Adipocyte (in vitro differentiated cells): Measurements from ENCODE around the gene KCNH5.
"Not testable (repeated sequence)": the region's sequence is repeated elsewhere in the genome, so short reads cannot be mapped to it uniquely, and the experiment has no call there.

Source experiments
- DNase-seq: peaks from one replicate; pipeline ENCODE4 v3.0.0-alpha.2; 2015; ENCODE audit warnings: low read depth
- H3K27me3 ChIP-seq: replicated peaks from 2 replicates; pipeline ENCODE4 v1.7.0; 2013; ENCODE audit warnings: mild to moderate bottlenecking, low read length, moderate library complexity; ENCODE audit not compliant: control insufficient read depth, insufficient read depth
- H3K36me3 ChIP-seq: 2 replicates; pipeline ENCODE4 v1.7.0; 2013; ENCODE audit warnings: low read length, mild to moderate bottlenecking, moderate library complexity; ENCODE audit not compliant: control insufficient read depth, insufficient read depth, severe bottlenecking
- H3K4me1 ChIP-seq: 2 replicates; pipeline ENCODE4 v1.7.0; 2013; ENCODE audit warnings: mild to moderate bottlenecking, low read length, moderate library complexity; ENCODE audit not compliant: control insufficient read depth, insufficient read depth
- H3K4me3 ChIP-seq: 2 replicates; pipeline ENCODE4 v1.7.0; 2013; ENCODE audit warnings: mild to moderate bottlenecking, low read length, moderate library complexity
- H3K9ac ChIP-seq: 2 replicates; pipeline ENCODE4 v1.7.0; 2013; ENCODE audit warnings: mild to moderate bottlenecking, low read length, moderate library complexity
- H3K9me3 ChIP-seq: 2 replicates; pipeline ENCODE4 v1.7.0; 2013; ENCODE audit warnings: mild to moderate bottlenecking, low read length, moderate library complexity; ENCODE audit not compliant: control insufficient read depth

The KCNH5 gene

DNA sequence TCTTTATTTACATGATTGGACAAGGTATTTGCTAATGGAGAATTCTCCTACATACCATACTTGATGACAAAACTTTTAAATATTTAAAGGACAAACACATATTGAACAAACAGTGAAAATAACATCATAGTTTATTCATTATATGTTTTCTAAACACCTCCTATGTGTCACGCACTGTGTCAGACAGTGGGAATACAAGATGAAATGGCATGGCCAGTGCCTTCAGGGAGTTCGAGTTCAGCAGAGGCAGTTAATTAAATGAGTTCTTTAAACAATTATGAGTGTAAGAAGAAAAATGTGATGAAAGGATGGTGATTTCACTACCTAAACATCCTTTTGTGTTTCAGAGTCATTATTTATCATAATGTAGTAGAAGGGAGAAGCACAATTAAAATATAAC lies 159.8 kb downstream of the KCNH5 start:
- H3K9me3 ChIP-seq, result no peaks in the 10 kb centered on the region
- no peak overlapping the region for H3K4me3 ChIP-seq
- H3K9ac ChIP-seq, result no peak overlapping the region
- no peaks in the 10 kb centered on the region for H3K4me1 ChIP-seq
- no peaks in the 10 kb centered on the region for H3K36me3 ChIP-seq
- peak; percentile 10 for DNase-seq
- no peaks in the 10 kb centered on the region for H3K27me3 ChIP-seq

DNA sequence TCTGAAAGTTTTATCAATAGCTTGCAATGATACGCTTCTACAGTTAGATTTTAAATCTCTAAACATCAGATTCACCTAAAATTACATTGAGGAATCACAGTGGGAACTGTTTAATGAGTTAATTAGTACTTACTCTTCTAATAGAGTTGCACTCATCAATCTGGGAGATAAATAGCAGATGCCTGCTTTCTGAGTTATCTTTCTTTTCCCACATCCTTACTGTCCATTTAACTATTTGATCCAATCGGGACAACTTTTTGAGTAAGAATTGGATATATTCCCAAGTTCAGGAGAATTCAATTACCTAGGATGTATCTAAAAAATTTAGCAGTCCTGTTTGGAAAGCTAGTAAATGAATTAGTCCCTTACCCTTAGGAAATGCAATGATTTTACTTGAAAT lies 162.3 kb downstream of the KCNH5 start:
- H3K27me3 ChIP-seq, result no peaks in the 10 kb centered on the region
- no peak overlapping the region for H3K4me3 ChIP-seq
- no peaks in the 10 kb centered on the region for H3K36me3 ChIP-seq
- no peaks in the 10 kb centered on the region for H3K9me3 ChIP-seq
- no peak overlapping the region for H3K9ac ChIP-seq
- no peak for DNase-seq
- H3K4me1 ChIP-seq, result no peaks in the 10 kb centered on the region

DNA sequence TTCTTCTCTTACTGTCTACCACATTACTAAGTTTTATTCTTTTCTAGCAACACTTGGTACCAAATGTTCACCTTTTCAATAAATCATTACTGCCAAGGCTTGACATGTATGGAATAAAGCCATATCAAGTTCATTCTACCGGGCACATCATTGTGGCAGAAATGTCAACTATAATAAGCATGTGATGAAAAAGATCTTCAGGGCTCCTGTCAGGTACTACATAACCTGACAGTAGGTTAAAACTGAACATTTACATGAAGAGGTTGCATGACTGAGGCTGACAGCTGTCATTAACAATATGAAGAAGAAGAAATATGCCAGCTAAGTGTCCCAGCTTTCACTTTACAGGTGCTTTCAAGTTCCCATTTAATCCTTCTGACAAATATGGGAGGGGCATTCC lies 178.9 kb downstream of the KCNH5 start:
- Histone ChIP-seq H3K4me1 (no peaks in the 10 kb centered on the region), H3K36me3 (no peaks in the 10 kb centered on the region), H3K4me3 (no peak overlapping the region), H3K27me3 (no peaks in the 10 kb centered on the region), H3K9me3 (no peaks in the 10 kb centered on the region), H3K9ac (no peak overlapping the region)
- no peak for DNase-seq

DNA sequence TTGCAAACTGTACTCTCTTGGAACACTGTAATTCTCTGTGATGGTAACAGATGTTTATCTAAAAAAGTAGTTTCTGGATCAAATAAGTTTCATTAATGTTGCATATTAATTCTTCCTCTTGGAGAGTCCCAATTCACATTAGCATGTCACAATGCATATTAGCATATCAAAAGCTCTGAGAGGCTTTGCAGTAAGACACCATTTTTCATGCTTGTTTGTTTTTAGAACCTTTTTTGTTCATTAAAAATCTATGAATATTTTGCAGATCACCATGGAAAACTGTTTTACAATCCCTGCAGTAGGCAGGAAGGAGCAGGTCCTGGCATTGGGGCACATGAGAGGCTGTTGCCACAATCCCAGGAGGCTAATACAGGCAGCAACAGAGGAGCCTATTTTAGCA lies 180.7 kb downstream of the KCNH5 start:
- H3K9me3 ChIP-seq, result no peaks in the 10 kb centered on the region
- H3K9ac ChIP-seq, result no peak overlapping the region
- no peaks in the 10 kb centered on the region for H3K4me1 ChIP-seq
- no peaks in the 10 kb centered on the region for H3K36me3 ChIP-seq
- no peak overlapping the region for H3K4me3 ChIP-seq
- no peak for DNase-seq
- no peaks in the 10 kb centered on the region for H3K27me3 ChIP-seq

DNA sequence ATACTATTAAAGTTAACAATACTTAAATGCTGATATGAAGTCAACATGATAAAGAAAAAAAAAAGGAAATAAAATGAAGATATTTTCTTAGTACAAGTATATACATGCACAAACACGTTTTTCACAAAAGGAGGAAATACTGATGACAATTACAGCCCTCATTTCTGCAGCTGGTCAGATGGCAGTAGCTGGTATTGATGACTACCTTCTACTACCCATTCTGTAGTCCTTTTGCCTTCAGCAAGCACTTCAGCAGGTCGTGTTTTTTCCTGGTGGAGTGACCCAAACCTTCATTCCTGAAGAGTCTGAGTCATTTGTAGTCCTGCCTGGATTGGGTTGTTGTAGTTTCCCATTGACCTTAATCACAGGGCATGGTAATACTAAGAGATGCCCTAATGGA lies 187.2 kb downstream of the KCNH5 start:
- DNase-seq, H3K36me3 ChIP-seq, H3K9me3 ChIP-seq, H3K4me1 ChIP-seq, H3K4me3 ChIP-seq, H3K9ac ChIP-seq, H3K27me3 ChIP-seq: not testable (repeated sequence)

DNA sequence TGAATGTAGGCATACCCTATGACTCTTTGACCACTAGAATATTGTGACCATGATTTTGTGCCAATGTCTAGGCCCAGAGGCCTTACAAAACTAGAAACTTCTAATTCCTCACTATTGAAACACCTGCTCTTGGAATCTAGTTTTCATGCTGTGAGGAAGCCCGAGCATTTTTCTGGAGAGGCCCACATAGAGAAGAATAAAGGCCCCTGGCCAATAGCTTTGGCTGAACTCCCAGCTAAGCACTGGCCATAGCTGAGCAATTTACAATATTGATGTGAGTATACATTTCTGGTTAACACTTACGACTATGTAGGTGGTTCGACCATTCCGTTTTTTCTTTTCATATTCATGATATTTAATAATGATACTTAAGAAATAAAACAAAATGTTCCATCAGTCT lies 190.3 kb downstream of the KCNH5 start:
- H3K9me3 ChIP-seq, result no peaks in the 10 kb centered on the region
- no peaks in the 10 kb centered on the region for H3K36me3 ChIP-seq
- no peak for DNase-seq
- H3K4me3 ChIP-seq, result no peak overlapping the region
- no peaks in the 10 kb centered on the region for H3K4me1 ChIP-seq
- H3K27me3 ChIP-seq, result no peaks in the 10 kb centered on the region
- H3K9ac ChIP-seq, result no peak overlapping the region

DNA sequence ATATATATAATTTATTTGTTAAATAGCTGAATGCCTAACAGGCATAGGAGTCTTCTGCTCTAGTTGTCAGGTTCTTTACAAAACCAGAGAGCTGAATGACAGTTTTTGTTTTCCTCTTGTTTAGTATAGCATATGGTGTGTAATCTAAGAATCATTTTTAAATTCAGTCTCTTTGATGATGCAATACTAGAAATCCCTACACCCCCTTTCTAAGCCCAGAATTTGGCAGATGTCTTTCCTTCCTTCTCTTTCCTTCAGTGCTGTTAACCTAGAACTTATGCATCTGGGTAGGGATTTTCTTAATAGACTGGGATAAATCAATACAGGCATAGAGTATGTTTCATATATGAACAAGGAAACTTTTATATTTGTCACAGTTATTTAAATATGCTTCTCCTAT lies 198.1 kb downstream of the KCNH5 start:
- no peaks in the 10 kb centered on the region for H3K9me3 ChIP-seq
- no peak overlapping the region for H3K4me3 ChIP-seq
- DNase-seq, result peak; percentile 44
- no peaks in the 10 kb centered on the region for H3K27me3 ChIP-seq
- no peak overlapping the region for H3K9ac ChIP-seq
- no peaks in the 10 kb centered on the region for H3K36me3 ChIP-seq
- no peaks in the 10 kb centered on the region for H3K4me1 ChIP-seq

DNA sequence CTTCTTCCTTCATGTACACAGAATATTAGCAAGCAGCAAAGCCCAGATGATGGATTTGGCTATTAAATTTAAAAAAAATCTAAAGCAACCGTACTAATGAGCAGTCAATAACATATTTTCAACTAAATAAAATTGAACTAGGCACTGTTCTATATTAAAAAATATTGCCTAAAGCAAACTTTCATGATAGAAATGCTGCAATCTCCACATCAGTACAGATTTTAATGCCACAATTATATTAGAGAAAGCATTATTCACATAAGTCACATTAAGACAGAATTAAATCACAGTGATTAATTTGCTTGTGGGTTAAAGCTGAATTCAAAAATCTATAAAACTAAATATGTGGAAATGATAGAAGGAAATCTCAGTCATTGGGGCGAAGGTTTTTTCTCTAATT lies 200.7 kb downstream of the KCNH5 start:
- DNase-seq, result no peak
- no peaks in the 10 kb centered on the region for H3K36me3 ChIP-seq
- no peak overlapping the region for H3K4me3 ChIP-seq

DNA sequence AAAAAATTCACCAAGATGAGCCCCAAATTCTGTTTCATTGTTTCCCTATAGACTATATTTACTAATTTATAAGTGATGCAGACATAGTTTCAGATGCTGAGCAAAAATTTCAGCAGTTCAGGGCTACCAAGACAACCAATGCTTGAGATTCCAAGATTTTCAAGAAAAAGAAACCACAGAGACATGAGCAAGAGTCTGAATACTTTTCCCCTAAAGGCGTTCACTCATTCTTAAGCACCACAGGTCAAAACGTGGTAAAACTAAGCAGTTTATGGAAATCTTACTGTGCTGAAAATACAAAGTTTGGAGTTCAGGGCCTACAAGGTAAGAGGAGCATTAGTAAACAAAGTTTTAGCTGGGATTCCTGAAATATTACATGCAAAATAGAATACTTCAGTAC lies 221.2 kb downstream of the KCNH5 start:
- no peaks in the 10 kb centered on the region for H3K36me3 ChIP-seq
- H3K9ac ChIP-seq, result no peak overlapping the region
- peaks cover 15% of the 10 kb centered on the region for H3K9me3 ChIP-seq
- H3K4me3 ChIP-seq, result no peak overlapping the region
- peak; percentile 44 for DNase-seq
- H3K4me1 ChIP-seq, result no peaks in the 10 kb centered on the region
- no peaks in the 10 kb centered on the region for H3K27me3 ChIP-seq

More for the DNA sequence above, 200.7 kb downstream of the KCNH5 start:
- Histone ChIP-seq H3K27me3 (no peaks in the 10 kb centered on the region), H3K9ac (no peak overlapping the region), H3K9me3 (no peaks in the 10 kb centered on the region), H3K4me1 (no peaks in the 10 kb centered on the region)

DNA sequence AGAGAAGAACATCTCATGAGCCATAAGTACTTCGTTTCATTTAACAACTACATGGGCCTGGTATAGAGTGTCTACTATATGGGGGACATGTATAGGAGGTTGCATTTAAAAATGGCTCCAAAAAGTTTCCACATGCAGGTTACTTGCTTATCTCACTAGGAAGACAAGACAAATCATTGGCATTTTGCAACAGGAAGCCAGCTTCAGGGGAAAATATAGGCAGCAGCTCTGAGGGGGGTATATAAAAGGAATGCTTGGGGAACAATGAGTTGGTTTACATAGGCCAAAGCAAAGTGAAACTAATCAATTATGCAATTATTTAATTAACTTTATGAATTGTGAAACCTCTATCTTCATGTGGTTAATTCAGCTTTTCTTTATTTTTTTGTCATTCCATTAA lies 225.3 kb downstream of the KCNH5 start:
- no peak overlapping the region for H3K9ac ChIP-seq
- no peak for DNase-seq
- H3K9me3 ChIP-seq, result no peaks in the 10 kb centered on the region
- no peak overlapping the region for H3K4me3 ChIP-seq
- no peaks in the 10 kb centered on the region for H3K27me3 ChIP-seq
- no peaks in the 10 kb centered on the region for H3K36me3 ChIP-seq
- no peaks in the 10 kb centered on the region for H3K4me1 ChIP-seq

DNA sequence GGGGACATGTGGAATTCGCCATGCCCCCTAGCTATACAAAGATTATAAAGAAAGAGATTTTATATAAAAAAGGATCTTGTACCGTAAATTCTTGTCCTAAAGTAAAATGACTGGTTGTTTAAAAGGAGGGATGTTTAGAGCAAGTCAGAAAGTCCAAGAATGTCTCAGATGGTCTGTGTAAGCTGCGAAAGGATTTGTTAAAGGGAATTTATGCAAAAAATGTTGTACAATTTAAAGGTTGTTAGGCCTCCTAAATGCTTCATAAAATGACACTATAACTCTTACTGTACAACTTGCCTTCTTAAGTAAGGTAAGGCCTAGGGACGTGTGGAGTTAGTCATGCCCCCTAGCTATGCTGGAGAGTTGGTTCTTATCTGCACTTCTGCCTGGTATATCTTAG lies 237.6 kb downstream of the KCNH5 start:
- Histone ChIP-seq H3K36me3 (no peaks in the 10 kb centered on the region), H3K27me3 (no peaks in the 10 kb centered on the region), H3K9ac (no peak overlapping the region), H3K9me3 (peaks cover 6% of the 10 kb centered on the region), H3K4me1 (no peaks in the 10 kb centered on the region), H3K4me3 (no peak overlapping the region)
- no peak for DNase-seq

DNA sequence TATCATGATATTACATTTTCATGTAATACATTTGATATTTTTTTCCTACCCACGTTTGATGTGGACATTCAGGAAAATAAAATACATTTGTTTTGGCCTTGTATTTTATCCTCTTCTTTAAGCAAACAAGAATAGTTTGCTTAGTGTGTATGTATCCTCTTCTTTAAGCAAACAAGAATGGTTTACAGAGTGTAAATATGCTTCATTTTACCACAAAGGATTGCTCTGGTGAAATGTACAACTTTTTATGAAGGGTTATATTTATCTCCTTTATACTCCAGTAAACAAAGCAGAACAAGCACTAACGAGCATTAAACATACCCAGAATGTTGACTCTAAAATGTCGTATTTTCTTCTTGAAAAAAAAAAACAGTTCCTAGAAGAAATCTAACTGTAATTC lies 244.7 kb downstream of the KCNH5 start:
- H3K4me3 ChIP-seq, result no peak overlapping the region
- no peak for DNase-seq
- H3K9ac ChIP-seq, result no peak overlapping the region
- H3K36me3 ChIP-seq, result no peaks in the 10 kb centered on the region
- no peaks in the 10 kb centered on the region for H3K27me3 ChIP-seq
- no peaks in the 10 kb centered on the region for H3K4me1 ChIP-seq
- no peaks in the 10 kb centered on the region for H3K9me3 ChIP-seq
